H9 (cell line): ENCODE measurements around the gene AMN. TPM values are rescaled to one million over a fixed set of nuclear protein-coding genes. Genes with fewer than 3 reads are reported as not detected.
"Not testable (repeated sequence)": the region's sequence is repeated elsewhere in the genome, so short reads cannot be mapped to it uniquely, and the experiment has no call there.

Source experiments
- DNase-seq: peaks from one replicate; pipeline ENCODE4 v3.0.0-alpha.2; 2017
- H2AFZ ChIP-seq: one replicate; pipeline ENCODE4 v1.6.1; 2013; ENCODE audit warnings: mild to moderate bottlenecking, low read length, control low read depth, moderate library complexity
- H2AK5ac ChIP-seq: 2 replicates; pipeline ENCODE4 v1.6.1; 2013; ENCODE audit warnings: low read length, control low read depth, mixed read lengths; ENCODE audit not compliant: insufficient read length
- H2BK120ac ChIP-seq: one replicate; pipeline ENCODE4 v1.6.1; 2013; ENCODE audit warnings: low read depth, mild to moderate bottlenecking, low read length, control low read depth, inconsistent platforms; ENCODE audit not compliant: poor library complexity, severe bottlenecking
- H2BK12ac ChIP-seq: 2 replicates; pipeline ENCODE4 v1.6.1; 2013; ENCODE audit warnings: low read length, control low read depth, mixed read lengths, low read depth; ENCODE audit not compliant: insufficient read length
- H2BK15ac ChIP-seq: 2 replicates; pipeline ENCODE4 v1.6.1; 2013; ENCODE audit warnings: low read depth, low read length, control low read depth
- H2BK20ac ChIP-seq: one replicate; pipeline ENCODE4 v1.6.1; 2013; ENCODE audit warnings: low read depth, mild to moderate bottlenecking, low read length, control low read depth, inconsistent platforms; ENCODE audit not compliant: poor library complexity, severe bottlenecking
- H2BK5ac ChIP-seq: 2 replicates; pipeline ENCODE4 v1.6.1; 2013; ENCODE audit warnings: low read length, control low read depth, mixed read lengths; ENCODE audit not compliant: insufficient read length
- H3K14ac ChIP-seq: 2 replicates; pipeline ENCODE4 v1.6.1; 2013; ENCODE audit warnings: low read length, control low read depth; ENCODE audit not compliant: insufficient read depth
- H3K18ac ChIP-seq: 2 replicates; pipeline ENCODE4 v1.6.1; 2013; ENCODE audit warnings: low read depth, mild to moderate bottlenecking, mixed read lengths, low read length, control low read depth; ENCODE audit not compliant: insufficient read length
- H3K23ac ChIP-seq: 2 replicates; pipeline ENCODE4 v1.6.1; 2013; ENCODE audit warnings: low read length, control low read depth, mixed read lengths, low read depth; ENCODE audit not compliant: insufficient read length
- H3K23me2 ChIP-seq: 2 replicates; pipeline ENCODE4 v1.6.1; 2013; ENCODE audit warnings: low read depth, mild to moderate bottlenecking, mixed read lengths, low read length, control low read depth; ENCODE audit not compliant: insufficient read length, poor library complexity, severe bottlenecking
- H3K27ac ChIP-seq: 2 replicates; pipeline ENCODE4 v1.5.1; 2013; ENCODE audit warnings: low read length, control low read depth, mixed read lengths, low read depth; ENCODE audit not compliant: insufficient read length
- H3K27me3 ChIP-seq: 2 replicates; pipeline ENCODE4 v1.6.1; 2013; ENCODE audit warnings: low read length, control low read depth, inconsistent platforms; ENCODE audit not compliant: insufficient read depth
- H3K4ac ChIP-seq: 2 replicates; pipeline ENCODE4 v1.6.1; 2013; ENCODE audit warnings: low read depth, mild to moderate bottlenecking, control low read depth, inconsistent platforms, low read length, moderate library complexity
- H3K4me1 ChIP-seq: 2 replicates; pipeline ENCODE4 v1.6.1; 2013; ENCODE audit warnings: low read length, control low read depth, inconsistent platforms; ENCODE audit not compliant: insufficient read depth
- H3K4me2 ChIP-seq: 2 replicates; pipeline ENCODE4 v1.6.1; 2013; ENCODE audit warnings: low read length, control low read depth, mixed read lengths; ENCODE audit not compliant: insufficient read length, insufficient read depth
- H3K56ac ChIP-seq: 2 replicates; pipeline ENCODE4 v1.6.1; 2013; ENCODE audit warnings: low read depth, mild to moderate bottlenecking, mixed read lengths, low read length, control low read depth; ENCODE audit not compliant: insufficient read length
- H3K79me1 ChIP-seq: 2 replicates; pipeline ENCODE4 v1.6.1; 2013; ENCODE audit warnings: low read depth, mild to moderate bottlenecking, moderate library complexity, low read length, control low read depth, inconsistent platforms; ENCODE audit not compliant: insufficient read depth, poor library complexity, severe bottlenecking
- H3K79me2 ChIP-seq: 2 replicates; pipeline ENCODE4 v1.6.1; 2013; ENCODE audit warnings: low read length, control low read depth, inconsistent platforms; ENCODE audit not compliant: insufficient read depth
- H3K9ac ChIP-seq: 2 replicates; pipeline ENCODE4 v1.6.1; 2013; ENCODE audit warnings: low read length, control low read depth, mixed read lengths; ENCODE audit not compliant: insufficient read length; ENCODE audit errors: extremely low read depth
- H3K9me3 ChIP-seq: one replicate; pipeline ENCODE4 v1.6.1; 2013; ENCODE audit warnings: low read depth, low read length, inconsistent platforms; ENCODE audit not compliant: control insufficient read depth
- H3T11ph ChIP-seq: one replicate; pipeline ENCODE4 v1.6.1; 2013; ENCODE audit warnings: mild to moderate bottlenecking, low read length, control low read depth, inconsistent platforms
- H4K20me1 ChIP-seq: one replicate; pipeline ENCODE4 v1.6.1; 2013; ENCODE audit not compliant: control insufficient read depth, insufficient read length, insufficient read depth
- H4K5ac ChIP-seq: 2 replicates; pipeline ENCODE4 v1.6.1; 2013; ENCODE audit warnings: low read depth, mild to moderate bottlenecking, mixed read lengths, low read length, control low read depth; ENCODE audit not compliant: insufficient read length
- H4K8ac ChIP-seq: replicated peaks from 2 replicates; pipeline ENCODE4 v1.6.1; 2013; ENCODE audit warnings: low read length, control low read depth, mixed read lengths, low read depth; ENCODE audit not compliant: insufficient read length
- H4K91ac ChIP-seq: 2 replicates; pipeline ENCODE4 v1.6.1; 2013; ENCODE audit warnings: low read depth, mild to moderate bottlenecking, moderate library complexity, mixed read lengths, low read length, control low read depth; ENCODE audit not compliant: insufficient read length
- H3K27ac Mint-ChIP-seq, 3 experiments: 2 replicates in 2 of 3; 3 replicates in 1 of 3; pipeline ENCODE4 v1.8.0; 2020 to 2021; ENCODE audit warnings: mixed read lengths in 3 of 3, mild to moderate bottlenecking in 1 of 3, moderate library complexity in 1 of 3
- H3K27me3 Mint-ChIP-seq: 2 replicates; pipeline ENCODE4 v1.8.0; 2021; ENCODE audit warnings: low read depth, mild to moderate bottlenecking, moderate library complexity, mixed read lengths
- H3K36me3 Mint-ChIP-seq, 3 experiments: 2 replicates in 2 of 3; 3 replicates in 1 of 3; pipeline ENCODE4 v1.8.0; 2020 to 2021; ENCODE audit warnings: low read depth in 3 of 3, mixed read lengths in 3 of 3; ENCODE audit not compliant: insufficient read depth in 1 of 3
- H3K4me1 Mint-ChIP-seq, 2 experiments: 2 replicates each; pipeline ENCODE4 v1.8.0; 2020; ENCODE audit warnings: mixed read lengths in 2 of 2
- H3K4me3 Mint-ChIP-seq, 2 experiments: 2 replicates in 1 of 2; 3 replicates in 1 of 2; pipeline ENCODE4 v1.8.0; 2020 to 2021; ENCODE audit warnings: mild to moderate bottlenecking in 2 of 2, mixed read lengths in 2 of 2, moderate library complexity in 1 of 2
- H3K9me3 Mint-ChIP-seq, 2 experiments: 2 replicates in 1 of 2; 3 replicates in 1 of 2; pipeline ENCODE4 v1.8.0; 2020; ENCODE audit warnings: mild to moderate bottlenecking in 2 of 2, mixed read lengths in 2 of 2, moderate library complexity in 1 of 2
- WGBS: extraction: QIAGEN DNeasy Blood & Tissue Kit; methylation state at CpG from one replicate; pipeline ENCODE4 v1.1.7; 2013; ENCODE audit warnings: missing lambda C conversion rate, low lambda C conversion rate, mixed read lengths; ENCODE audit not compliant: insufficient read length; ENCODE audit errors: extremely low coverage; 5-methylcytosine and 5-hydroxymethylcytosine counted together
- total RNA-seq: library from RNA; stranded (reverse); gene quantifications from 2 replicates; pipeline ENCODE4 v1.2.1, GENCODE V29; 2021
- TF ChIP-seq, protein P1 (sequence below): fragments of 200-600 bp; sonication (generic); conservative IDR thresholded peaks from 3 replicates; pipeline ENCODE4 v1.8.0; 2021; ENCODE audit warnings: antibody characterized with exemption, mild to moderate bottlenecking

The AMN gene
- total RNA-seq, 1 experiment from 2014 or later = 1.9 TPM

DNA sequence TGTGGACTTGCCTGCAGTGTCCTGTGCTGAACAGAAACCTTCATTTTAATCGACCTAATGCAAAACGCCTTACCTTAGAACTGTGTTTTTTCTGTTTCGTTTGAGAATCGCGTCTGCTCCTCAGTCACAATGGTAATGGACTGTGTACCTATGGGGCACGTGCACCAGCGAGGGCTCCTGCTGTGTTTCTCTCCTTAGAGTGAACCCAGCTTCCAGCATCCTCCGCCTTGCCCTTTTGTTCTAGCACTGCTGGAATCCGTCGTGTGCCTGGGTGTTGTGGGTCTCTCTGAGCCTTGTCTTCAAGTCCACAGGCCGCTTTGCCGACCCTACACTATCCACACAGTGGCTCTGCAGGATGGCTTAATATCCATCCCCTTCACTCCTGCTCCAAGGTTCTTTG, 3.6 kb downstream of the AMN start:
- Mint-ChIP-seq H3K4me1 (peaks cover 15 to 19% of the 10 kb centered on the region in 2 experiments), H3K27me3 (peaks cover 48% of the 10 kb centered on the region), H3K36me3 (no peaks in the 10 kb centered on the region), H3K4me3 (peak overlapping the region in 1 of 2 experiments; percentile 30; a peak in 2 of 5 replicates), H3K9me3 (no peaks in the 10 kb centered on the region; a peak in 1 of 5 replicates), H3K27ac (0 out of 7 replicates have a peak overlapping the region, but pooled peaks of 1 of the 3 experiments have one; percentile 53)
- no CpG with 5 or more reads among the region's 12 CpGs for WGBS
- no peak overlapping the region for H4K91ac ChIP-seq
- no peak overlapping the region for H3K14ac ChIP-seq
- H3K4me2 ChIP-seq = no peak overlapping the region
- H3K27ac ChIP-seq = no peak overlapping the region
- no peak overlapping the region for H2BK5ac ChIP-seq
- no peaks in the 10 kb centered on the region for H3K79me2 ChIP-seq
- TF ChIP-seq, protein P1, sequence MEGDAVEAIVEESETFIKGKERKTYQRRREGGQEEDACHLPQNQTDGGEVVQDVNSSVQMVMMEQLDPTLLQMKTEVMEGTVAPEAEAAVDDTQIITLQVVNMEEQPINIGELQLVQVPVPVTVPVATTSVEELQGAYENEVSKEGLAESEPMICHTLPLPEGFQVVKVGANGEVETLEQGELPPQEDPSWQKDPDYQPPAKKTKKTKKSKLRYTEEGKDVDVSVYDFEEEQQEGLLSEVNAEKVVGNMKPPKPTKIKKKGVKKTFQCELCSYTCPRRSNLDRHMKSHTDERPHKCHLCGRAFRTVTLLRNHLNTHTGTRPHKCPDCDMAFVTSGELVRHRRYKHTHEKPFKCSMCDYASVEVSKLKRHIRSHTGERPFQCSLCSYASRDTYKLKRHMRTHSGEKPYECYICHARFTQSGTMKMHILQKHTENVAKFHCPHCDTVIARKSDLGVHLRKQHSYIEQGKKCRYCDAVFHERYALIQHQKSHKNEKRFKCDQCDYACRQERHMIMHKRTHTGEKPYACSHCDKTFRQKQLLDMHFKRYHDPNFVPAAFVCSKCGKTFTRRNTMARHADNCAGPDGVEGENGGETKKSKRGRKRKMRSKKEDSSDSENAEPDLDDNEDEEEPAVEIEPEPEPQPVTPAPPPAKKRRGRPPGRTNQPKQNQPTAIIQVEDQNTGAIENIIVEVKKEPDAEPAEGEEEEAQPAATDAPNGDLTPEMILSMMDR = no peak
- H4K8ac ChIP-seq = no peak overlapping the region
- no peak overlapping the region for H3K9ac ChIP-seq
- no peak overlapping the region for H3K56ac ChIP-seq
- no peaks in the 10 kb centered on the region for H3K79me1 ChIP-seq
- peaks cover 25% of the 10 kb centered on the region for H3K23me2 ChIP-seq
- H2AFZ ChIP-seq = no peak overlapping the region
- no peak overlapping the region for H3K4ac ChIP-seq
- H4K20me1 ChIP-seq = no peaks in the 10 kb centered on the region
- H3K23ac ChIP-seq = no peak overlapping the region
- H2BK15ac ChIP-seq = no peak overlapping the region
- no peak overlapping the region for H4K5ac ChIP-seq
- no peak overlapping the region for H2BK12ac ChIP-seq
- DNase-seq = no peak
- peaks cover 36% of the 10 kb centered on the region for H3K27me3 ChIP-seq
- no peak overlapping the region for H2AK5ac ChIP-seq
- H2BK20ac ChIP-seq = no peak overlapping the region
- H3T11ph ChIP-seq = no peak overlapping the region
- H3K4me1 ChIP-seq = no peaks in the 10 kb centered on the region
- no peak overlapping the region for H2BK120ac ChIP-seq
- no peaks in the 10 kb centered on the region for H3K9me3 ChIP-seq
- H3K18ac ChIP-seq = no peak overlapping the region

DNA sequence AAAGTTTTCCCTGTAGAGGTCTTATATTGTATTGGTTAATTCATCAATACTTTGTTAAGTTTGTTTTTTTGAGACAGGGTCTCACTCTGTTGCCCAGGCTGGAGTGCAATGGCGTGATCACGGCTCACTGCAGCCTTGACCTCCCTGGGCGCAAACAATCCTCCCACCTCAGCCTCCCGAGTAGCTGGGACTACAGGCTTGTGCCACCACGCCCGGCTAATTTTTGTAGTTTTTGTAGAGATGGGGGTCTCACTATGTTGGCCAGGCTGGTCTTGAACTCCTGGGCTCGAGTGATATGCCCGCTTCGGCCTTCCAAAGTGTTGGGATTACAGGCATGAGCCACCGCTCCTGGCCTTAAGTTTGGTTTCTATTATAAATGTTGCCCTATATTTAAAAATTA, 4.4 kb downstream of the AMN start:
- H3K23me2 ChIP-seq = peaks cover 25% of the 10 kb centered on the region
- Mint-ChIP-seq H3K4me1 (peaks cover 15 to 19% of the 10 kb centered on the region in 2 experiments), H3K27me3 (peaks cover 51% of the 10 kb centered on the region)
- H4K91ac ChIP-seq, H3T11ph ChIP-seq, H2BK20ac ChIP-seq, H3K14ac ChIP-seq, H4K5ac ChIP-seq, H2BK12ac ChIP-seq, H2BK120ac ChIP-seq, H3K4ac ChIP-seq, H3K9me3 ChIP-seq, DNase-seq, H3K4me1 ChIP-seq, H3K27ac Mint-ChIP-seq, H2BK5ac ChIP-seq, H4K8ac ChIP-seq, H3K9me3 Mint-ChIP-seq, H3K9ac ChIP-seq, H4K20me1 ChIP-seq, H3K18ac ChIP-seq, H2AK5ac ChIP-seq, H2AFZ ChIP-seq, H3K27ac ChIP-seq, H3K36me3 Mint-ChIP-seq, H3K4me2 ChIP-seq, H3K4me3 Mint-ChIP-seq, H3K79me1 ChIP-seq, H3K56ac ChIP-seq, H2BK15ac ChIP-seq, H3K23ac ChIP-seq, H3K79me2 ChIP-seq: not testable (repeated sequence)
- WGBS = no CpG with 5 or more reads among the region's 10 CpGs
- peaks cover 35% of the 10 kb centered on the region for H3K27me3 ChIP-seq
